GM19238 (cell line): ENCODE measurements around the gene FBXL2.
"Not testable (repeated sequence)": the region's sequence is repeated elsewhere in the genome, so short reads cannot be mapped to it uniquely, and the experiment has no call there.

Experiments used
- DNase-seq: peaks from one replicate; pipeline ENCODE4 v3.0.0; 2011; ENCODE audit warnings: low spot score; ENCODE audit not compliant: insufficient read length

Gene FBXL2

DNA sequence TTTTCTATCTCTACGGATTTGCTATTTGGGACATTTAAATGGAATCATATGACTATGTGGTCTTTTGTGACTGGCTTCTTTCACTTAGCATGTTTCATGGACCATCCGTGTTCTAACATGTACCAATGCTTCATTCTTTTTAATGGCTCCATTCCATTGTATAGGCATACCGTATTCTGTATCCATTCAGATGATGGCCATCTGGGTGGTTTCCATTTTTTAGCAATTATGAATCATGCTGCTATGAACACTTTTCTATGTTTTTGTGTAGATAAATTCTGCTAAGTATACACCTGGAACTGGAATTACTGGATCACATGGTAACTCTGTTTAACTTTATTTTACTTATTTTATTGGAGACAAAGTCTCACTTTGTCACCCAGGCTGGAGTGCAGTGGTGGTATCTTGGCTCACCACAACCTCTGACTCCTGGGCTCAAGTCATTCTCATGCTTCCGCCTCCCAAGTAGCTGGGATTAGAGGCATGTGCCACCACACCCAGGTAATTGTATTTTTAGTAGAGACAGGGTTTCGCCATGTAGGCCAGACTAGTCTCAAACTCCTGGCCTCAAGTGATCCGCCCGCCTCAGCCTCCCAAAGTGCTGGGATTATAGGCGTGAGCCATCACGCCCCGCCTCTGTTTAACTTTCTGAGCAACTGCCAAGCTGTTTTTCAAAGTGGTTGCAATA is 149.5 kb downstream of the FBXL2 start:
- no peak for DNase-seq

DNA sequence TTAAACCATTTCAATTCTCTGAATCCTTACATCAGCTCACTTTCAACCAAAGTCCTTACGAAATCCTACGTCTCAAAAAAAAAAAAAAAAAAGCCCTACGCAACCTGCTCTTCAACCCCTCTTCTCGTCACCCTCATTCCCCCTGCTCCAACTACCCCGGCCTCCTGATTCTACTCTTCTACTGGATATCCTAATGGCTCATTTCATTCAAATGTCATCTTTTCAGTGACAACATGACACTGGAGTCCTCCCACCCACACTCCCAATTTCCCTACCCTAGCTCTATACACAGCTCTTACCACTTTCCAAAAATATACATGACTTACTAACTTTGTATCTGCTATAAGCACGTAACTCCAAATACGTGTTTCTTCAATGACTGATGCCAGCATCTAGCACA is 151.5 kb downstream of the FBXL2 start:
- no peak for DNase-seq

- DNase-seq, result not testable (repeated sequence)
Observed at GRCh38 chr3:33429306-33429705, 152.1 kb downstream of the FBXL2 start.

DNA sequence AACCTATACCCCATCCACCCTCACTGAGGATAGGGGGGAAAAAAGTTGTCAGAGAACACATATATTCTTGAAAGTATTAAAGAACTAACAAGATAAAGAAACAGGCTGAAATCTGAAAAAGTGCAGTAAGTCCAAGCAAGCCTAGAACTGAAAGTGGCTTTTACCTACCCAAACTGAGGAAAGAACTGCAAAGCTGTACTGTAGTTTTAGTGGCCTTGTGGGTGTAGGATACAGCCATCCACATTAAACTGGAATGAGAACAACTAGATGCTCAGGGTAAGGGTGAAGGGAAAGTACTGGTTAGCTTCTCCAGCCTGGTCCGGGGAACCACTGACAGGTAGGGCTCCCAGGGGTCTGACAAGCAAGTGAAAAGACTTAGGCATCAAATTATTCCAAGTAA is 152.8 kb downstream of the FBXL2 start:
- DNase-seq, result no peak

DNA sequence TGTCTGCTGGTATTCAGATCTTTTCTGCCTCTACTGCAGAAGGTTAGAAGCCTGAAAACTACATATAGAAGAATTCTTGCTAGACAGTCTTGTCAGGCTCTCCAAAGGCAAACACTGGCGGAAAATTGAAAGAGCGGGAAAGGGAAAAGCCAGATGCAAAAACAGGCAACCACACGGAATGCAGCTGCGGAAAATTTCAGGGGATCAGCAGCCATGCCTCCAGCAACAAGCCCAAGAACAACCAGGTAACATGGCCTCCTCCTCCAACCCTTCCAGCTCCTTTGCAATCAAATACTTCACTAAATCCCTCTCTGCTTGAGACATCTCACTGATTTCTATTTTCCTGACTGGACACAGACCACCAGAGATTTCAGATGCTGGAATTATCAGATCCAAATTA is 153.3 kb downstream of the FBXL2 start:
- no peak for DNase-seq

GRCh38 chr3:33433843-33434242 is 156.6 kb downstream of the FBXL2 start:
- DNase-seq, result no peak
